ENCODE data around the gene GTF2H1.

Gene GTF2H1

DNA sequence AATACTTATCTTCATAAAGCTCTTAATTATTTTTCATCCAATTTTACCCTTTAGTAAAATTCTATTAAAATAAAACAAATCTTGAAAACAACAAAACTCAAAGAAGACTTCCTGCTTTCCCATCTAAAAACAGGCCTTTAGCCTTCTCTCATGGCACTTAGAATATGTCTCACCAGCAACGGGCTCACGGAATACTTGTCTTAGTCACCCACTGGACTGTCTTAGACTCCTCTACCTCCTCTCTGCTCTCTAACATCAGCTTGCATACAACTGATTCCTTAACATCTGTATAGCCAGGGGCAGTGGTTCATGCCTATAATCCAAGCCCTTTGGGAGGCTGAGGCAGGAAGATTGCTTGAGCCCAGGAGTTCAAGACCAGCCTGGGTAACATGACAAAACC is 14.1 kb upstream of the GTF2H1 start:
- Histone ChIP-seq H3K4me3 (ENCODE audit: low read length) (no peak overlapping the region), H3K27me3 (ENCODE audit: control insufficient read depth, insufficient read depth, low read length) (no peaks in the 10 kb centered on the region), H3K9me3 (replicated peaks; ENCODE audit: low read length) (no peaks in the 10 kb centered on the region), H3K36me3 (ENCODE audit: insufficient read depth, low read length) (peaks cover 63% of the 10 kb centered on the region), H3K4me1 (ENCODE audit: control insufficient read depth, insufficient read depth, low read length) (peaks cover 15% of the 10 kb centered on the region), H3K9ac (ENCODE audit: low read depth, low read length) (no peak overlapping the region), H3K4me2 (ENCODE audit: low read length) (no peak overlapping the region)

DNA sequence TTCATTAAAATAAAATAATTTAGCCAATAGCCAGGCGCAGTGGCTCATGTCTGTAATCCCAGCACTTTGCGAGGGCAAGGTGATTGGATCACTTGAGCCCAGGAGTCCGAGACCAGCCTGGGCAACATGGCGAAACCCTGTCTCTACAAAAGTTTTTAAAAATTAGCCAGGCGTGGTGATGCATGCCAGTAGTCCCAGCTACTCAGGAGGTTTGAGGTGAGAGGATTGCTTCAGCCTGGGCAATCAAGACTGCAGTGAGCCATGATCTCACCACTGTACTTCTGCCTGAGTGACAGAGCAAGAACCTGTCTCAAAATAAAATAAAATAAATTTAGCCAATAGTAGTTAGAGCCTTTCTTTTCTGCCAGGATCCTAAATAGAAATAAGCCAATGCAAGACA is 12.7 kb upstream of the GTF2H1 start:
- Histone ChIP-seq H3K9ac (ENCODE audit: low read depth, low read length) (no peak overlapping the region), H3K4me2 (ENCODE audit: low read length) (no peak overlapping the region)

GRCh38 chr11:18310800-18311340 is 11.5 kb upstream of the GTF2H1 start:
- Histone ChIP-seq H3K4me3 (ENCODE audit: low read length) (no peak overlapping the region), H3K9ac (ENCODE audit: low read depth, low read length) (no peak overlapping the region), H3K4me1 (ENCODE audit: control insufficient read depth, insufficient read depth, low read length) (peaks cover 27% of the 10 kb centered on the region), H3K9me3 (replicated peaks; ENCODE audit: low read length) (no peaks in the 10 kb centered on the region), H3K4me2 (ENCODE audit: low read length) (no peak overlapping the region), H3K36me3 (ENCODE audit: insufficient read depth, low read length) (peaks cover 52% of the 10 kb centered on the region), H3K27me3 (ENCODE audit: control insufficient read depth, insufficient read depth, low read length) (no peaks in the 10 kb centered on the region)

More for the DNA sequence above, 12.7 kb upstream of the GTF2H1 start:
- Histone ChIP-seq H3K9me3 (replicated peaks; ENCODE audit: low read length) (no peaks in the 10 kb centered on the region), H3K4me3 (ENCODE audit: low read length) (no peak overlapping the region), H3K36me3 (ENCODE audit: insufficient read depth, low read length) (peaks cover 59% of the 10 kb centered on the region), H3K27me3 (ENCODE audit: control insufficient read depth, insufficient read depth, low read length) (no peaks in the 10 kb centered on the region), H3K4me1 (ENCODE audit: control insufficient read depth, insufficient read depth, low read length) (peaks cover 25% of the 10 kb centered on the region)

GRCh38 chr11:18312012-18312411 is 10.4 kb upstream of the GTF2H1 start:
- peak overlapping the region; percentile 63 for H3K9ac ChIP-seq (ENCODE audit: low read depth, low read length)
- peaks cover 27% of the 10 kb centered on the region for H3K4me1 ChIP-seq (ENCODE audit: control insufficient read depth, insufficient read depth, low read length)
- H3K36me3 ChIP-seq (ENCODE audit: insufficient read depth, low read length): peaks cover 41% of the 10 kb centered on the region
- peak overlapping the region; percentile 60 for H3K4me2 ChIP-seq (ENCODE audit: low read length)
- H3K9me3 ChIP-seq (replicated peaks; ENCODE audit: low read length): no peaks in the 10 kb centered on the region
- H3K4me3 ChIP-seq (ENCODE audit: low read length): no peak overlapping the region
- H3K27me3 ChIP-seq (ENCODE audit: control insufficient read depth, insufficient read depth, low read length): no peaks in the 10 kb centered on the region

DNA sequence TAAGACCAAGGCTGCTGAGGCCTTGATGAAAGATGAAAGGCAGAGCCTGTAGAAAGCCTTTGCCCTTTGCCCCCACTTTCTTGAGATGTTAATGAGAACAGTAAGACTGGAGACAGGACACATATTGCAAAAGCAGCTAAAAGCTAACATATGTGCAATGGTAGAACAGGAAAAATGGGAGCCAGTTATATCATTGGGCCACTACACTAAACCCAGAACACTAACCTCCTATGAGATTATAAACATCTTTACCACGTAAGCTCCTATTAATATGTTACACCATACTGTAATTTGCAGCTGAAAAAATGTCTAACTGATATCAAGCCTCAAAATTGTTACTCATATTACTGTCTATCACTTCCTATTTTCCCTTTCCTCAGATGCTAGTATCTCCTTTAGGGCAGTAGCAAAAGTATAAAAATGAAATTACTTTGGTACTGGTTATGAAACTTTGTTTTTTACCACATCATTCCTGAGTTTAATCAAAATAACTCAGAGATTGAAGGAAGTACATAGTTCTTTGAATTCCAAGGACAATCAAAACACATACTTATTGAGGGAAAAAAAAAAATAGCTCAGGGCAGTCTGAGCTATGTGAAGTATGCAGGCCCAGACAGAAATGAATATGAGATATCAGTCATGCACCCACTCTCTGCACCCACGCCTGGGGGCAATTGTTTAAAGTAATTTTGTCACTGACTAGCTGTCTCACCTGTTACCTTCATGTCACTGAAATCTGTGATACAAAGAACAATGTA is 9.5 kb upstream of the GTF2H1 start:
- H3K9me3 ChIP-seq (replicated peaks; ENCODE audit: low read length): no peaks in the 10 kb centered on the region
- peaks cover 27% of the 10 kb centered on the region for H3K4me1 ChIP-seq (ENCODE audit: control insufficient read depth, insufficient read depth, low read length)
- no peaks in the 10 kb centered on the region for H3K27me3 ChIP-seq (ENCODE audit: control insufficient read depth, insufficient read depth, low read length)
- peak overlapping the region; percentile 60 for H3K4me2 ChIP-seq (ENCODE audit: low read length)
- peaks cover 38% of the 10 kb centered on the region for H3K36me3 ChIP-seq (ENCODE audit: insufficient read depth, low read length)
- peak overlapping the region; percentile 63 for H3K9ac ChIP-seq (ENCODE audit: low read depth, low read length)
- H3K4me3 ChIP-seq (ENCODE audit: low read length): peak overlapping the region; percentile 9

DNA sequence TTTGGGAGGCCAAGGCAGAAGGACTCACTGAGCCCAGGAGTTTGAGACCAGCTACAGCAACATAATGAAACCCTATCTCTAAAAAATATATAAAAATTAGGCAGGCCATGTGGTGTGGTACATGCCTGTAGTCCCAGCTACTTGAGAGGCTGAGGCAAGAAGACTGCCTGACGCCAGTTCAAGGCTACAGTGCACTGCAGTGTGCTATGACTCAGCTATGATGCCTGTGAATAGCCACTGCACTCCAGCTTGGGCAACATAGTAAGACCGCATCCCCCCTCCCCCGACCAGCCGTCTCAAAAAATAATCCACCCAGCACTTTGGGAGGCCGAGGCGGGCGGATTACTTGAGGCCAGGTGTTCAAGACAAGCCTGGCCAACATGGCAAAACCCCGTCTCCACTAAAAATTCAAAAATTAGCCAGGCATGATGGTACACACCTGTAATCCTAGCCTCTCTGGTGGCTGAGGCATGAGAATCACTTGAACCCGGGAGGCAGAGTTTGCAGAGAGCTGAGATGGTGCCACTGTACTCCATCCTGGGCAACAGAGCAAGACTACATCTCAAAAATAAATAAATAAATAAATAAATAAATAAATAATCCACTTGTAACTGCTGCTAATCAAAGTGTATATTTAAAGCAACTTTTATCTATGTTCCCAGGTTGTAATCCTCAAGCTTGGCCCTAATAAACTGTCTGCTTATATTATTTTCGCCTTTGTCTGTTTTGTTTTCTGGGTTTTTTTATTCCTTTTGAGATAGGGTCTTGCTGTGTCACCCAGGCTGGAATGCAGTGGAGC is 8.2 kb upstream of the GTF2H1 start:
- Histone ChIP-seq H3K4me2 (ENCODE audit: low read length) (no peak overlapping the region), H3K9ac (ENCODE audit: low read depth, low read length) (no peak overlapping the region), H3K27me3 (ENCODE audit: control insufficient read depth, insufficient read depth, low read length) (no peaks in the 10 kb centered on the region), H3K9me3 (replicated peaks; ENCODE audit: low read length) (no peaks in the 10 kb centered on the region), H3K36me3 (ENCODE audit: insufficient read depth, low read length) (peaks cover 25% of the 10 kb centered on the region), H3K4me1 (ENCODE audit: control insufficient read depth, insufficient read depth, low read length) (peaks cover 32% of the 10 kb centered on the region), H3K4me3 (ENCODE audit: low read length) (no peak overlapping the region)

- peaks cover 37% of the 10 kb centered on the region for H3K4me1 ChIP-seq (ENCODE audit: control insufficient read depth, insufficient read depth, low read length)
- peaks cover 17% of the 10 kb centered on the region for H3K36me3 ChIP-seq (ENCODE audit: insufficient read depth, low read length)
- no peaks in the 10 kb centered on the region for H3K9me3 ChIP-seq (replicated peaks; ENCODE audit: low read length)
- no peak overlapping the region for H3K4me2 ChIP-seq (ENCODE audit: low read length)
- no peak overlapping the region for H3K4me3 ChIP-seq (ENCODE audit: low read length)
- H3K9ac ChIP-seq (ENCODE audit: low read depth, low read length): no peak overlapping the region
- no peaks in the 10 kb centered on the region for H3K27me3 ChIP-seq (ENCODE audit: control insufficient read depth, insufficient read depth, low read length)
Observed at GRCh38 chr11:18314784-18315523, 7.4 kb upstream of the GTF2H1 start.

GRCh38 chr11:18315893-18316292 is 6.5 kb upstream of the GTF2H1 start:
- Histone ChIP-seq H3K9ac (ENCODE audit: low read depth, low read length) (no peak overlapping the region), H3K36me3 (ENCODE audit: insufficient read depth, low read length) (peaks cover 8% of the 10 kb centered on the region), H3K4me1 (ENCODE audit: control insufficient read depth, insufficient read depth, low read length) (peaks cover 46% of the 10 kb centered on the region), H3K4me3 (ENCODE audit: low read length) (no peak overlapping the region), H3K4me2 (ENCODE audit: low read length) (no peak overlapping the region), H3K9me3 (replicated peaks; ENCODE audit: low read length) (no peaks in the 10 kb centered on the region), H3K27me3 (ENCODE audit: control insufficient read depth, insufficient read depth, low read length) (no peaks in the 10 kb centered on the region)

DNA sequence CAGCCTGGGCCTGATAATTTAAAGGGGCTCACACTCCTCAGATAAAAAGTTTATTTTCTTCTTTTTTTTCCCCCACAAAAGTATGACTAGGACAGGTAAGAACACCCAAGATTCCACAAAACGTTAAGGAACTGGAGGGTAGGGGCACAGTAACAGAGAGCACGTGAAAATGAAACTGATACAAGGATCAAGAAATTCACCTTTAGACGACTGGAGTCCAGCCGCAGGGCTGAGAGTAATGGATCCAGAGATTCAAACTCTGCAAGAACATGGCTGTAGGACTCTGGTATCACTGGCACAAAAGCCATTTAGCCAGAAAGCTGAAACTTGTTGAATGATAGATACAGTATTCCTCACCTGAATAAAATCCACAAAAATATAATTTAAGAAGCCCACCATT is 4.8 kb upstream of the GTF2H1 start:
- no peak overlapping the region for H3K4me2 ChIP-seq (ENCODE audit: low read length)
- H3K4me3 ChIP-seq (ENCODE audit: low read length): no peak overlapping the region
- no peaks in the 10 kb centered on the region for H3K27me3 ChIP-seq (ENCODE audit: control insufficient read depth, insufficient read depth, low read length)
- peaks cover 4% of the 10 kb centered on the region for H3K36me3 ChIP-seq (ENCODE audit: insufficient read depth, low read length)
- H3K9me3 ChIP-seq (replicated peaks; ENCODE audit: low read length): no peaks in the 10 kb centered on the region
- no peak overlapping the region for H3K9ac ChIP-seq (ENCODE audit: low read depth, low read length)
- peaks cover 37% of the 10 kb centered on the region for H3K4me1 ChIP-seq (ENCODE audit: control insufficient read depth, insufficient read depth, low read length)

GRCh38 chr11:18319914-18320313 is 2.5 kb upstream of the GTF2H1 start:
- Histone ChIP-seq H3K36me3 (ENCODE audit: insufficient read depth, low read length) (peaks cover 7% of the 10 kb centered on the region), H3K4me3 (ENCODE audit: low read length) (peak overlapping the region; percentile 98), H3K4me2 (ENCODE audit: low read length) (peak overlapping the region; percentile 80), H3K9me3 (replicated peaks; ENCODE audit: low read length) (no peaks in the 10 kb centered on the region), H3K27me3 (ENCODE audit: control insufficient read depth, insufficient read depth, low read length) (no peaks in the 10 kb centered on the region), H3K4me1 (ENCODE audit: control insufficient read depth, insufficient read depth, low read length) (peaks cover 37% of the 10 kb centered on the region), H3K9ac (ENCODE audit: low read depth, low read length) (peak overlapping the region; percentile 97)

- Histone ChIP-seq H3K36me3 (ENCODE audit: insufficient read depth, low read length) (peaks cover 7% of the 10 kb centered on the region), H3K4me3 (ENCODE audit: low read length) (peak overlapping the region; percentile 98), H3K27me3 (ENCODE audit: control insufficient read depth, insufficient read depth, low read length) (no peaks in the 10 kb centered on the region), H3K4me1 (ENCODE audit: control insufficient read depth, insufficient read depth, low read length) (peaks cover 43% of the 10 kb centered on the region), H3K9ac (ENCODE audit: low read depth, low read length) (peak overlapping the region; percentile 97), H3K4me2 (ENCODE audit: low read length) (peak overlapping the region; percentile 80), H3K9me3 (replicated peaks; ENCODE audit: low read length) (no peaks in the 10 kb centered on the region)
Observed at GRCh38 chr11:18320617-18321016, 1.8 kb upstream of the GTF2H1 start.
